HFFc6 (cell line): ENCODE results near the gene UQCR11. TPM values are rescaled to one million over a fixed set of nuclear protein-coding genes. Genes with fewer than 3 reads are reported as not detected.

Source experiments
- DNase-seq: peaks from one replicate; pipeline ENCODE4 v3.0.0-alpha.2; 2018
- H3K27ac Mint-ChIP-seq: 2 replicates; pipeline ENCODE4 v1.8.0; 2020; ENCODE audit warnings: mild to moderate bottlenecking, mixed read lengths
- H3K27me3 Mint-ChIP-seq: 2 replicates; pipeline ENCODE4 v1.8.0; 2021; ENCODE audit warnings: mild to moderate bottlenecking, moderate library complexity, mixed read lengths; ENCODE audit not compliant: insufficient read depth
- H3K36me3 Mint-ChIP-seq: 2 replicates; pipeline ENCODE4 v1.8.0; 2021; ENCODE audit warnings: low read depth, mixed read lengths
- H3K4me1 Mint-ChIP-seq: 2 replicates; pipeline ENCODE4 v1.8.0; 2020; ENCODE audit warnings: low read depth, mixed read lengths
- H3K4me3 Mint-ChIP-seq: 2 replicates; pipeline ENCODE4 v1.8.0; 2020; ENCODE audit warnings: mild to moderate bottlenecking, moderate library complexity, mixed read lengths
- H3K9me3 Mint-ChIP-seq: 2 replicates; pipeline ENCODE4 v1.8.0; 2020; ENCODE audit warnings: mild to moderate bottlenecking, mixed read lengths
- total RNA-seq, 6 experiments: library from RNA; stranded (reverse); fragmentation: NEBNext Ultra II Directional; extraction: Animal tissue kit (Norgen Biotek cat#: 25700); gene quantifications; 2 replicates in 1 of 6; 3 replicates in 5 of 6; pipeline ENCODE4 v1.2.3, GENCODE V29; 2021
- TF ChIP-seq, protein P1 (sequence below): fragments of 200-600 bp; sonication (generic); IDR thresholded peaks from 2 replicates; pipeline ENCODE4 v1.5.0; 2021; ENCODE audit warnings: antibody characterized with exemption, mild to moderate bottlenecking

UQCR11 gene
- total RNA-seq, 6 experiments from 2014 or later, result 178 to 319 (median 252) TPM

DNA sequence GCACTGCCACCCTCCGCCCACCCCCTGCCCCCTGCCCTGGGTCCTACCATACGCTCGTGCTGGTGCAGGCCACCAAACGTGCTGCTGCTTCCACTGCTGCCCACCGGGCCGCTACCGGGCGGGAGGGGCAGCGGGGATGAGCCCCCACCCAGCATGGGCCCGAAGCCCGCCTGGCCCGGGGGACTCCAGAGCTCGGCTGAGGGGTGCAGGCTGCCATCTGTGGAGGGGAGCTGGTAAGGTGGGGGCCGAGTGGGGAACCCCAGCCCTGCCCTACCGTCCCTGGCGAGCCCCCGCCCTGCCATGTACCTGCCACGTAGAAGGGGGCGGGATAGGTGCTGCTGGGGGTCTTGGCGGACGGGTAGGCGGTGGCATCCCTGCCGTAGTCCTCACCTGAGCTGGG lies 16.7 kb upstream of the UQCR11 start:
- TF ChIP-seq, protein P1, sequence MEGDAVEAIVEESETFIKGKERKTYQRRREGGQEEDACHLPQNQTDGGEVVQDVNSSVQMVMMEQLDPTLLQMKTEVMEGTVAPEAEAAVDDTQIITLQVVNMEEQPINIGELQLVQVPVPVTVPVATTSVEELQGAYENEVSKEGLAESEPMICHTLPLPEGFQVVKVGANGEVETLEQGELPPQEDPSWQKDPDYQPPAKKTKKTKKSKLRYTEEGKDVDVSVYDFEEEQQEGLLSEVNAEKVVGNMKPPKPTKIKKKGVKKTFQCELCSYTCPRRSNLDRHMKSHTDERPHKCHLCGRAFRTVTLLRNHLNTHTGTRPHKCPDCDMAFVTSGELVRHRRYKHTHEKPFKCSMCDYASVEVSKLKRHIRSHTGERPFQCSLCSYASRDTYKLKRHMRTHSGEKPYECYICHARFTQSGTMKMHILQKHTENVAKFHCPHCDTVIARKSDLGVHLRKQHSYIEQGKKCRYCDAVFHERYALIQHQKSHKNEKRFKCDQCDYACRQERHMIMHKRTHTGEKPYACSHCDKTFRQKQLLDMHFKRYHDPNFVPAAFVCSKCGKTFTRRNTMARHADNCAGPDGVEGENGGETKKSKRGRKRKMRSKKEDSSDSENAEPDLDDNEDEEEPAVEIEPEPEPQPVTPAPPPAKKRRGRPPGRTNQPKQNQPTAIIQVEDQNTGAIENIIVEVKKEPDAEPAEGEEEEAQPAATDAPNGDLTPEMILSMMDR, result no peak
- peaks cover 8% of the 10 kb centered on the region; the same call in 1 of the 2 replicates for H3K36me3 Mint-ChIP-seq
- H3K27ac Mint-ChIP-seq, result no peak overlapping the region
- no peak overlapping the region for H3K4me3 Mint-ChIP-seq
- H3K9me3 Mint-ChIP-seq, result no peaks in the 10 kb centered on the region
- H3K4me1 Mint-ChIP-seq, result peaks cover 2% of the 10 kb centered on the region; the same call in 1 of the 2 replicates
- H3K27me3 Mint-ChIP-seq, result no peaks in the 10 kb centered on the region
- DNase-seq, result no peak

DNA sequence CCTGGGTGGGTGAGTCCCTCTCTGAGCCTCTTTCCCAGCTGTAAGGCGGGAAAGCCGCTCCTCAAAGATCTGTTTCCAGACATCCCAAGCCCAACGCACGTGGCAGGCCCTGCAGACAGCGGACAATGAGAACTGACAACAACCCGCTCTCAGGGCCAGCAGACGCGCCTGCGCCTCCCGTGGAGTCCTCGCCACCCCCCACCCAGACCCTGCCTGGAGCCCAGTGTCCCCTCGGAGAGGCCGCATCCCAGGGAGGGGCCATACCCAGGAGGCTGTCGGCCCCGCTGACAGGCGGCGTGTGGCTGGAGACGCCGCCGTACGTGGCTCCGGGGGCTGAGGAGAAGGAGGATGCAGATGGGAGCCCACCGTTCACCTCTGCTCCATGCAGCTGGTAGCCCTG lies 16.3 kb upstream of the UQCR11 start:
- no peak for DNase-seq
- Mint-ChIP-seq H3K4me1 (peaks cover 6% of the 10 kb centered on the region; the same call in 1 of the 2 replicates), H3K4me3 (no peak overlapping the region), H3K27me3 (no peaks in the 10 kb centered on the region), H3K36me3 (peaks cover 8% of the 10 kb centered on the region; the same call in 1 of the 2 replicates), H3K9me3 (no peaks in the 10 kb centered on the region), H3K27ac (no peak overlapping the region)
- TF ChIP-seq, protein P1, result no peak

DNA sequence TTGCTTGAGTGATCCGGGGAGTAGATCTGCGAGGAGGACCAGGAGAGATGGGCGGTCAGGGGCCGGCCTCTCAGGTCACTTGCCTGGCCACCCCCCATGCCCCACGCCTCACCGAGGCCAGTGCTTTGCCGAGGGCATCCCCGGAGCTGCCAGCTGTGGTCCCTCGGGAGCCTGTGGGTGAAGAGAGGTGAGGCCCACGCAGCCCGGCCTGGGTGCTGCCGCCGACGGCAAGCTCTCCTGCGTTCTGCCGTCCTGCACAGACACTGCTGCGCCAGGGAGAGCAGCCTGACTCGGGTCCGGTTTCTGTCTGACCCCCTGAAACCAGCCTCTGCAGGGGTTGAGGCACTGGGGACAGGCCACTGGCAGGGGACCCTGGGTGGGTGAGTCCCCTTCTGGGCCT lies 15.8 kb upstream of the UQCR11 start:
- TF ChIP-seq, protein P1, result no peak
- Mint-ChIP-seq H3K27ac (no peak overlapping the region), H3K4me1 (peaks cover 9% of the 10 kb centered on the region; the same call in 1 of the 2 replicates), H3K4me3 (no peak overlapping the region), H3K36me3 (peaks cover 8% of the 10 kb centered on the region; the same call in 1 of the 2 replicates), H3K27me3 (no peaks in the 10 kb centered on the region), H3K9me3 (no peaks in the 10 kb centered on the region)
- no peak for DNase-seq

DNA sequence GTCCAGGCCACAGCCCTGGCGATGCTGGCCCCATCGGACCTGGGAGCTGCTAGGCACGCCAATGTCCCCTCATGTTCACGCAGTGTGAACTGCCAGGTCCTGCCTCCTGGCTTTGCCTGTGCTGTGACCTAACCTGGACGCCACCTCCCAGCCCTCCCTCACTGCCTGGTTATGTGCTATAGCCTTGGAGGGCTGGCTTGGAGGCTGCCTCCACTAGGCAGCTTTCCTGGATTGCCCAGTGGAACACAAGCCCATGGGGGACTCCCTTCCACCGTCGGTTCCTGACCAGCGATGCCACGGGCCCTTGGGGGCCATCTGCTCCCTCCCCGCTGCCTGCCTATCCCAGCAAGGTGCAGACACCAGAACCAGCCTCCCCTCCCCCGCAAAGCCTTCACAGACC lies 15.2 kb upstream of the UQCR11 start:
- Mint-ChIP-seq H3K4me3 (no peak overlapping the region), H3K9me3 (no peaks in the 10 kb centered on the region), H3K4me1 (peaks cover 9% of the 10 kb centered on the region; the same call in 1 of the 2 replicates), H3K27ac (no peak overlapping the region), H3K36me3 (peaks cover 12% of the 10 kb centered on the region; the same call in 1 of the 2 replicates), H3K27me3 (no peaks in the 10 kb centered on the region)
- TF ChIP-seq, protein P1, result no peak
- no peak for DNase-seq

DNA sequence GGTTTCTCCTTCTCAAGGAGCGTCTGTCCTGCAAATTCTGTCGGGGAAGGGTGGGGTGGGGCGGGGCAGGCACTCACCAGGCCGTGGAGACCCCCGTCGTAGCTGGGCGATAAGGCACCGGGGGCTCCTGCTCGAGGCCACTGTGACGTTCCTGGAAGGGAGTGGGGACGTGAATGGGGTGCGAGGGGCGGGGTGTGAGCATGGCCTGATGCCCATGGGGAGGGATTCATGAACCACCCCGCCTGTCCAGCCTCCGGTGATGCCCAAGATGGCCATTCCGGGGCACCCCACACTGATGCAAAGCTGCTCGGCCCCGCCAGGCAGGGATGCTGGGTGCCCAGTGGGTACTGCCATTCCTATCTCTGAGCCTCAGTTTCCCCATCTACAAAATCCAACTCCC lies 14.4 kb upstream of the UQCR11 start:
- no peak for DNase-seq
- Mint-ChIP-seq H3K9me3 (no peaks in the 10 kb centered on the region), H3K4me1 (peaks cover 9% of the 10 kb centered on the region; the same call in 1 of the 2 replicates), H3K4me3 (no peak overlapping the region), H3K36me3 (peaks cover 10% of the 10 kb centered on the region; the same call in 1 of the 2 replicates), H3K27me3 (no peaks in the 10 kb centered on the region), H3K27ac (no peak overlapping the region)
- TF ChIP-seq, protein P1, result no peak

DNA sequence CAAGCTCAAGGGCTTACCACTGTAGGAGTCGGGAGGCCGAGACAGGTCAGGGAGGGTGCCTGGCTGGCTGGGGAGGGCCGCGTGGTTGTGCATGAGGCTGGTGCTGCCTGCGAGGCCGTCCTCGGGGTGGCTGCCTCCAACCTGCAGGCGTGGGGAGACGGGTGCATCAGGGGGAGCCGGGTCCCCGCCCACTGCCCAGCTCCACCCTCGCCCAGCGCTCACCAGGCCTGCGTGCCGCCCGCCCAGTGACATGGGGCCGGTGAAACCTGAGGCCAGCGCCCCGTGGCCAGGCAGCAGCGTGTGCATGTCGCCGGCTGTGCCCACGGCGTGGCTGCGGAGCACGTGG lies 13.8 kb upstream of the UQCR11 start:
- TF ChIP-seq, protein P1, result no peak
- H3K36me3 Mint-ChIP-seq, result peaks cover 5% of the 10 kb centered on the region; the same call in 1 of the 2 replicates
- DNase-seq, result no peak
- no peak overlapping the region for H3K27ac Mint-ChIP-seq
- H3K4me3 Mint-ChIP-seq, result no peak overlapping the region
- H3K9me3 Mint-ChIP-seq, result no peaks in the 10 kb centered on the region
- no peaks in the 10 kb centered on the region for H3K27me3 Mint-ChIP-seq
- H3K4me1 Mint-ChIP-seq, result peaks cover 9% of the 10 kb centered on the region; the same call in 1 of the 2 replicates
